HAP-1 (cell line): ENCODE results near the gene ARHGAP30.
"Not testable (repeated sequence)": the region's sequence is repeated elsewhere in the genome, so short reads cannot be mapped to it uniquely, and the experiment has no call there.

Experiments
- DNase-seq, 2 experiments: peaks; one replicate each; pipeline ENCODE4 v3.0.0-alpha.2; 2016 to 2020; ENCODE audit warnings: low spot score in 2 of 2
- H3K27me3 ChIP-seq: fragments of 250-450 bp; sonication (Bioruptor Pico); 2 replicates; pipeline ENCODE4 v1.5.1; 2020; ENCODE audit warnings: low read depth, mild to moderate bottlenecking, moderate library complexity
- H3K36me3 ChIP-seq: fragments of 250-450 bp; sonication (Bioruptor Pico); replicated peaks from 2 replicates; pipeline ENCODE4 v1.5.1; 2020; ENCODE audit warnings: mild to moderate bottlenecking
- H3K4me1 ChIP-seq: fragments of 250-450 bp; sonication (Bioruptor Pico); 2 replicates; pipeline ENCODE4 v1.5.1; 2020; ENCODE audit warnings: mild to moderate bottlenecking
- H3K4me3 ChIP-seq: fragments of 250-450 bp; sonication (Bioruptor Pico); 2 replicates; pipeline ENCODE4 v1.5.1; 2020; ENCODE audit warnings: mild to moderate bottlenecking, moderate library complexity
- H3K9me3 ChIP-seq: fragments of 250-450 bp; sonication (Bioruptor Pico); 2 replicates; pipeline ENCODE4 v1.5.1; 2020; ENCODE audit warnings: mild to moderate bottlenecking, moderate library complexity
- in situ Hi-C: fragments of 300-500 bp; cut with MboI; formaldehyde crosslinking; loops from 3 replicates; pipeline ENCODE4 v1.14.3; 2020; ENCODE audit warnings: low sequenced_read_pairs, inconsistent platforms, mixed read lengths

ARHGAP30 gene

GRCh38 chr1:161069731-161070270, at the start of gene ARHGAP30:
ARHGAP30 (minus strand) TSS chr1:161069891; CDS start chr1:161069624, 267 bp downstream.
- in situ Hi-C loops: no loop called here
- H3K4me3 ChIP-seq: no peak within 1 kb of the TSS

GRCh38 chr1:161117759-161118581, 48.3 kb upstream of the ARHGAP30 start, which contains the start of the genes NIT1 and PFDN2:
NIT1 (plus strand) TSS chr1:161118105; CDS start chr1:161118177, 72 bp downstream.
PFDN2 (minus strand) TSS chr1:161118037; CDS start chr1:161118026, 11 bp downstream.
- Histone ChIP-seq H3K27me3 (no peaks in the 10 kb centered on the region), H3K9me3 (no peaks in the 10 kb centered on the region), H3K36me3 (peaks cover 42% of the 10 kb centered on the region), H3K4me1 (peaks cover 14% of the 10 kb centered on the region), H3K4me3 (peak within 1 kb of the TSS; percentile 91)
- DNase-seq: peak; percentile 83 to 91
- in situ Hi-C loops: no loop called here

More at GRCh38 chr1:161069731-161070270, at the start of gene ARHGAP30:
- Histone ChIP-seq H3K9me3 (no peaks in the 10 kb centered on the region), H3K4me1 (no peaks in the 10 kb centered on the region), H3K27me3 (no peaks in the 10 kb centered on the region), H3K36me3 (no peaks in the 10 kb centered on the region)
- no peak for DNase-seq

- H3K4me3 ChIP-seq, H3K27me3 ChIP-seq, in situ Hi-C loops, H3K9me3 ChIP-seq, DNase-seq: not testable (repeated sequence)
- H3K36me3 ChIP-seq: peaks cover 22% of the 10 kb centered on the region
- peaks cover 14% of the 10 kb centered on the region for H3K4me1 ChIP-seq
These were observed 46.3 kb upstream of the ARHGAP30 start for GRCh38 chr1:161115961-161116360.

- peaks cover 15% of the 10 kb centered on the region for H3K36me3 ChIP-seq
- no peak for DNase-seq
- H3K4me1 ChIP-seq: peaks cover 14% of the 10 kb centered on the region
- no peak overlapping the region for H3K4me3 ChIP-seq
- no peaks in the 10 kb centered on the region for H3K27me3 ChIP-seq
- in situ Hi-C loops: no loop called here
- H3K9me3 ChIP-seq: no peaks in the 10 kb centered on the region
These were observed 45.5 kb upstream of the ARHGAP30 start for GRCh38 chr1:161115132-161115711.

GRCh38 chr1:161114556-161114955, 44.9 kb upstream of the ARHGAP30 start:
- no peaks in the 10 kb centered on the region for H3K9me3 ChIP-seq
- in situ Hi-C loops: no loop called here
- H3K36me3 ChIP-seq: peaks cover 8% of the 10 kb centered on the region; the same call in 1 of the 2 replicates
- H3K4me3 ChIP-seq: no peak overlapping the region
- H3K4me1 ChIP-seq: peaks cover 14% of the 10 kb centered on the region
- H3K27me3 ChIP-seq: no peaks in the 10 kb centered on the region
- no peak for DNase-seq

- Histone ChIP-seq H3K4me1 (peaks cover 8% of the 10 kb centered on the region), H3K36me3 (peaks cover 8% of the 10 kb centered on the region; the same call in 1 of the 2 replicates), H3K9me3 (no peaks in the 10 kb centered on the region), H3K27me3 (no peaks in the 10 kb centered on the region), H3K4me3 (no peak overlapping the region)
- in situ Hi-C loops: no loop called here
- DNase-seq: no peak
These were observed 44.2 kb upstream of the ARHGAP30 start for GRCh38 chr1:161113915-161114314.

- no peak overlapping the region for H3K4me3 ChIP-seq
- H3K4me1 ChIP-seq: peaks cover 5% of the 10 kb centered on the region; the same call in 1 of the 2 replicates
- peaks cover 5% of the 10 kb centered on the region for H3K36me3 ChIP-seq
- in situ Hi-C loops: no loop called here
- DNase-seq: no peak
- no peaks in the 10 kb centered on the region for H3K9me3 ChIP-seq
- H3K27me3 ChIP-seq: no peaks in the 10 kb centered on the region
These were observed 41.8 kb upstream of the ARHGAP30 start for GRCh38 chr1:161111527-161111926.

- Histone ChIP-seq H3K4me1 (peaks cover 5% of the 10 kb centered on the region; the same call in 1 of the 2 replicates), H3K27me3 (no peaks in the 10 kb centered on the region), H3K9me3 (no peaks in the 10 kb centered on the region), H3K36me3 (peaks cover 8% of the 10 kb centered on the region), H3K4me3 (no peak overlapping the region)
- in situ Hi-C loops: no loop called here
- no peak for DNase-seq
These were observed 41.4 kb upstream of the ARHGAP30 start for GRCh38 chr1:161111117-161111516.

- in situ Hi-C loops: no loop called here
- peaks cover 14% of the 10 kb centered on the region for H3K36me3 ChIP-seq
- no peak overlapping the region for H3K4me3 ChIP-seq
- no peak for DNase-seq
- no peaks in the 10 kb centered on the region for H3K27me3 ChIP-seq
- H3K4me1 ChIP-seq: no peaks in the 10 kb centered on the region
- no peaks in the 10 kb centered on the region for H3K9me3 ChIP-seq
These were observed 36.7 kb upstream of the ARHGAP30 start for GRCh38 chr1:161106431-161106830.

GRCh38 chr1:161100556-161100955, 30.9 kb upstream of the ARHGAP30 start:
- Histone ChIP-seq H3K27me3 (no peaks in the 10 kb centered on the region), H3K4me3 (no peak overlapping the region), H3K36me3 (peaks cover 28% of the 10 kb centered on the region), H3K4me1 (no peaks in the 10 kb centered on the region), H3K9me3 (no peaks in the 10 kb centered on the region)
- in situ Hi-C loops: no loop called here
- no peak for DNase-seq

- H3K4me3 ChIP-seq: no peak overlapping the region
- peaks cover 28% of the 10 kb centered on the region for H3K36me3 ChIP-seq
- H3K4me1 ChIP-seq: no peaks in the 10 kb centered on the region
- in situ Hi-C loops: loop anchor here (10.0 kb wide), 2 partner anchors 104 to 374 kb away; no protein-coding TSS in a partner anchor
- no peaks in the 10 kb centered on the region for H3K9me3 ChIP-seq
- DNase-seq: no peak
- no peaks in the 10 kb centered on the region for H3K27me3 ChIP-seq
These were observed 29.6 kb upstream of the ARHGAP30 start for GRCh38 chr1:161099090-161099802.

- Histone ChIP-seq H3K27me3 (no peaks in the 10 kb centered on the region), H3K4me1 (no peaks in the 10 kb centered on the region), H3K36me3 (peaks cover 28% of the 10 kb centered on the region), H3K9me3 (no peaks in the 10 kb centered on the region), H3K4me3 (no peak within 1 kb of the TSS)
- in situ Hi-C loops: loop anchor here (10.0 kb wide), 2 partner anchors 104 to 374 kb away; no protein-coding TSS in a partner anchor
- DNase-seq: no peak
These were observed 28.7 kb upstream of the ARHGAP30 start, which contains the start of gene KLHDC9 for GRCh38 chr1:161098210-161099068. KLHDC9 (plus strand) TSS chr1:161098361; CDS start chr1:161098536, 175 bp downstream.
